Stimulated activated CD8-positive, alpha-beta memory T cell treated with anti-CD3 and anti-CD28 coated beads, Interleukin-2, amount 100 ng/mL, for 48 hours (primary cell): Measurements from ENCODE around the gene TIGAR.
A peak's percentile ranks its signal among the peaks of the same experiment; 100 is the strongest.

Experiments
- DNase-seq, 2 donors: peaks; one replicate each; pipeline ENCODE4 v3.0.0-alpha.2; 2020; ENCODE audit warnings: low read depth in 2 of 2

The TIGAR gene

GRCh38 chr12:4303750-4304149 is 17.3 kb upstream of the TIGAR start:
- no peak for DNase-seq

DNA sequence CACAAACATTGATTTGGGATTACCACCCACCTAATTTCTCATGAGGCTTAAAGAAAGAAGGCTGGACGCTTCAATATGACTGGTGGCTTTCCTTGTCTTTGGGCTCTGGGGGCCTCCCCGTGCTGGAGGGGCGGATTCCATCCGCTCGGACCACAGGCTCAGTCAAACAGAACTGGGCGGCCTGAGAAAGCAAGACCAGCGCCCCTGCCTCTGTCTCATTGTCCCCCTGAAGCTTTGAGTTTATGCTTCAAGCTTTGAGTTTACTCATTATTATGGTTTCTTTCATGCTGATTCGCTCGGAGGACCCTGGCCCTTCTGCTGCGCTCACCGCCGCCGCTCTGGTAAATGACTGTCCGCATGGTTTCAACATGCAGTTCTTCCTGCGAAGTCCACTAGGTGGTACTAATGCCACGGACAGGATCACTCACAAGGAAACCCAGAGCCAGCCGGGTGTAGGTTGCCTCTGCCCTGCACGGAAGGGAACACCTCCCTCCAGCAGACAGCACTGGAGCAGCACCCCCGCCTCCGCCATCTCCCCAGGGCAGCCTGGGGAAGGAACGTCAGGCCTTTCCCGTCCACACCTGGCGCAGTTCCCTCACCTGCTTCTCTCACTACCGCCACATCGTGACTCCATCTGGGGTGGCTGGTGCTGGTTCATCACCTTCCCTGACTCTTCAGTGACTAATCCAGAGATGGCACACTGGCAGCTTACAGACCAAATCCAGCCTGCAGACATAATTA is 13.2 kb upstream of the TIGAR start:
- no peak for DNase-seq

- no peak for DNase-seq
Measured at GRCh38 chr12:4308334-4308950, 12.6 kb upstream of the TIGAR start.

GRCh38 chr12:4311776-4312175 is 9.2 kb upstream of the TIGAR start:
- DNase-seq = no peak

GRCh38 chr12:4312251-4312650 is 8.8 kb upstream of the TIGAR start:
- no peak for DNase-seq

DNA sequence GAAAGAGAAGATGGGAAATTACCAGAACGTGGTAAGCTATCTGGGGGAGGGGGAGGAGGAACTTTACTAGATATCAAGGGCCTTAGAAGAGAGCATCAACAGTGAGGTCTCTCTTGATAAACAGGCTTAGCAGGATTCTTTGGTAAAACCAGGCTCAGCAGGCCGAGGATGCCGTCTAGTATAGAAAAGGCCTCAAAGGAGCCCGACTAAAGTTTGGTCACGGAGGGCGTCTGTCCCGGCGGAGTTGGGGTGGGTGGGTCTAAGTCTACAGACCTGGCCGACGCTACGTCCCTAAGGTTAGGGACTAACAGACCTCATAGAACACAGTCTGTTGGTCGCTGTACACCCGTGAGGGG is 538 bp upstream of the TIGAR start:
- peak in 1 of 2 donors; percentile 11 for DNase-seq

- no peak for DNase-seq
Measured at GRCh38 chr12:4322726-4323125, 1.7 kb downstream of the TIGAR start.

- DNase-seq = no peak
Measured at GRCh38 chr12:4323396-4323795, 2.4 kb downstream of the TIGAR start.

- no peak for DNase-seq
Measured at GRCh38 chr12:4324366-4324765, 3.4 kb downstream of the TIGAR start.

- no peak for DNase-seq
Measured at GRCh38 chr12:4325966-4326365, 5.0 kb downstream of the TIGAR start.

- no peak for DNase-seq
Measured at GRCh38 chr12:4327293-4327692, 6.3 kb downstream of the TIGAR start.

- DNase-seq = no peak
Measured at GRCh38 chr12:4330203-4330602, 9.2 kb downstream of the TIGAR start.

DNA sequence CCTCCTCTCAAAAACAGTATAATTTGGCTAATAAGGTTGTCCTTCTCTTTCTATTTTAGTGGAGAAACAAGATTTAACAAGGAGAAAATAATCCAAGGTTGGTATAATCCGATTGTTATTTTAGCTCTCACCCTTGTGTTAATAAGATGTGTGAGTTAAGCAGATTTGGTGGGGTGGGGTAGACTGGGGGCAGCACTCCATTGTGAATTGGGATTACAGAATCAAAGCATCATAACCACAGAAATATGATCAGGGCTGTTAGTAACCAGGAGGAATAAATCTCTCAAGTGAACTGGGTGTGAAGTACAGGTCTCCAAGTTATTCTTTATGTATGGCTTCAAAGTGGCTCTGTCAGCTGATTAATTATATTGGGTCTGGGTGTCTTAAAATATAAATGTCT is 10.2 kb downstream of the TIGAR start:
- no peak for DNase-seq

DNA sequence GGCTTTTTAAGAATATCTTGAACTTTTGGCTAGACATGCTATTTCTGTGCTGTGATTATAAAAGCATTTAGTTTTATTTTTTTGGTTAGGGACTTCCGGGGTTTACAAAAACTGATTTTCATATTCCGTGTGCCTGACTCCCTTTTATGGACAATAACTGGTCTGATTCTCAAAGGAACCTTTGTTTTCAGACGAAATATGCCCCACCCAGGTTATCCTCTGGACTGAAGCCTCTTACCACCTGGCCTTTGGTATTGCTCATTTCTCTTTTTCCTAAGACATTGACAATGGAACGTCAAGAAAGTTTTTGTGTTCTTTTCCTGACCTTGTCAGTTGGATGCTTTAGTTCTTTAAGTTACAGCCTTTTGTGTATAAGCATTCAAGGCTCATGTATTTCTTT is 10.8 kb downstream of the TIGAR start:
- DNase-seq = no peak

DNA sequence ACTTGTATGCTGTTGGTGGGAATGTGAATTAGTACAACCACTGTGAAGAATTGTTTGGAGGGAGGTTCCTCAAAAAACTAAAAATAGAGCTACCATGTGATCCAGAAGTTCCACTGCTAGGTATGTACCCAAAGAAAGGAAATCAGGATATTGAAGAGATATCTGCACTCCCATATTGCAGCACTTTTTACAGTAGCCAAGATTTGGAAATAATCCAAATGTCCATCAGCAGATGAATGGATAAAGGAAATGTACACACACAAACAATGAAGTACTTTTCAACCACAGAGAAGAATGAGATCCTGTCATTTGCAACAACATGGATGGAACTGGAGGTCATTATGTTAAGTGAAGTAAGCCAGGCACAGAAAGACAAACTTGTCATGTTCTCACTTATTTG is 25.9 kb downstream of the TIGAR start:
- DNase-seq = no peak

DNA sequence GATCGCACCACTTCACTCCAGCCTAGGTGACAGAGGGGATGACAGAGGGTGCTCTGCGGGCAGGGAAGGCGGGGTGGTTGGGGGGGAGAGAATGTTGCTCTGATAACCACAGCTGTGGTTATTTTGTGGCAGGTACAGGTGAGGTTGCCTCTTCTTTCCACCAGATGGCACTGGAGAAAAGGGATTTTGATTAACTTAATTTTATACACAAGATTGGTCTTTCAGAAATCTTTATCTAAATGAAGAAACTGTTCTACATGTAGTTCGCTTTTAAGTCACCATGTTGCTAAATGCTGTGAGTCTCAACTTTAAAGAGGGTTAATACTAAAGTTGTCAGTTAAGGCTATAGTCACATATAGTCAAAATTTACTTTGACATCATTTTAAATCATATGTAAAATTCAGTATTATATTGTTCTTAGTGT is 32.8 kb downstream of the TIGAR start:
- DNase-seq = peak; percentile 7 to 13

GRCh38 chr12:4355156-4356040 is 34.4 kb downstream of the TIGAR start:
- no peak for DNase-seq

GRCh38 chr12:4356041-4356327 is 35.0 kb downstream of the TIGAR start:
- DNase-seq = peak; percentile 49 to 63

DNA sequence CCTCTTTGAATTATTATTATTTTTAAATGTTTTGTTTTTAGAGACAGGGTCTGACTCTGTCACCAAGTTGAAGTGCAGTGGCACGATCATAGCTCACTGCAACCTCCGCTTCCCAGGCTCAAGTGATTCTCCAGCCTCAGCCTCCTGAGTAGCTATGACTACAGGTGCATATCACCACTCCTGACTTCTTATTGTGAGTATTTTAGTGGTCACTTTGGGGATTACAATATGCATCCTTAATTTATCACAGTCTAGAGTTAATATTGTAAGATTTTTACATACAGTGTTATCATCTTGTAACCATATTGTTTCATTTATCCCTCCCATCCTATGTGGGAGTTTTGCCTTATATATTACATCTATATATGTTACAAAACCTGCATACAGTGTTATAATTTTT is 45.1 kb downstream of the TIGAR start:
- DNase-seq = no peak

DNA sequence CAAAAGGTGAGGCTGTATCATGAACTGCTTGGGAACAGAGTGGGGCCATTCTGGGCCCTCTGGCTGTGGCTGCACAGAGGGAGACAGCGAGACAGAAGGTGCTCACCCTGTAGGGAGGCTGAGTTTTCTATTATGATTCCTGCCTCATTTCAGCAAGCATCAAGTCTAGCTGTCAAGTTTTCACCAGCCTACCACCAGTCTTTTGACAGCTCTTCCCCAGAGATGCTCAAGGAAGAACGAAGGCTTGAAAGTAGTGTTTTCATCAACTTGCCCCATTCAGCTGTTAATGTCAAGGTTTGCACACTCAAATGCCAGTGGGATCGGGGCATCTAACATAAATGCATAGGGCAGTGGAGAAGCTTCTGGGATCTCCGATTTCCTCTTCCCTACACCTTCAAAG is 48.5 kb downstream of the TIGAR start:
- DNase-seq = no peak

DNA sequence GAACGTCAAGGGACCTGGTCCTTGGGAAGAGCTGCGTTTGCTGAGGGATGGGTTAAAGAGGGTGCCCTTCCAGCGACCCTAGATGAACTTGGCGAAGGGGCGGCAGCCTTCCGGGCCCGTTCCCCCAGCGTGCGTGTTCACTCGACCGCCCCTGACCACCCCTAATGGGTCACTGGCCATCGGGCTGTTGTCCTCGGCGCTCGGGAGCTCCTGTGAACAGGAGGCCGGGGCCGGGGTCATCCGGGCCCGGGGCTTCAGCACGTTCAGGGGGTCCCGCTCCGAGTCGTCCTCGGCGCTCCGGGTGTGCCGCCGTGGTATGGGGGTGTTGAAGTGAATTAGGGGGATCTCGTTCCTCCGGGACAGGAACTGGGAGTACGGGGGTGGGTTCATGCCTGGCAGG is 49.3 kb downstream of the TIGAR start:
- DNase-seq = no peak

GRCh38 chr12:4372653-4373052 is 51.6 kb downstream of the TIGAR start:
- no peak for DNase-seq

GRCh38 chr12:4375449-4375848 is 54.4 kb downstream of the TIGAR start:
- no peak for DNase-seq
